Measurements from ENCODE around the gene OR6K2. TPM values are rescaled to one million over a fixed set of nuclear protein-coding genes. Genes with fewer than 3 reads are reported as not detected.

The OR6K2 gene
- total RNA-seq, 2 donors from 2014 or later, result not detected

DNA sequence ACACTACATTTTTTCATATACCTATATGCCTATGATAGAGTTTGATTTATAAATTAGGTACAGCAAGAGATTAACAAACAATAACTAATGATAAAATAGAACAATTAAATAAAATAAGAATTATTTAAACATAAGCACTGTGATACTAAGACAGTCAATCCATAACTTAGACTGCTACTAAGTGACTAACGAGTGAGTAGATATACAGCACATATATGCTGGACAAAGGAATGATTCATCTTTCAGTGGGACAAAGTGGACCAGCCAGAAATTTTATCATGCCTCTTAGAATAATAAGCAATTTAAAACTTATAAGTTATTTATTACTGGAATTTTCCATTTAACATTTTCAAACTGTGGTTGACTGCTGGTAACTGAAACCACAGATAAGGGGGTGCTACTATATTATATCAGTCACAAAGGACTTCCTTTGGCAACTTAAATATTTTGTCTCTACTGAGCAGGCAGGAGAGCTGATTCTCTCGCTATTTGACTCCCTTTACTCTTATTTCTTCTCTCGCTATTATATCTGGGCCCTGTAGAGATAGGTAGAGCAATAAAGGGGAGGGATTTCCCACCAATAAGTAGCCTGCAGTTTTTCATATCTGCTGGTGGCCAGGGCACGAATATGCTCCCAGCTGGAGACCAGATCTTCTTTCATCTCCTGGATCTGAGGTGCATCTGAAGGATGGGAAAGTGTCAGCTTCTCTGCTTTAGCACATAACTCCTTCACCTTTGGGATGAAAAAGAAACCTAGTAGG, 24.7 kb downstream of the OR6K2 start:
- no peaks in the 10 kb centered on the region for H3K27me3 ChIP-seq (replicated peaks; ENCODE audit: insufficient read depth)
- DNase-seq (ENCODE audit: low spot score), result no peak
- WGBS, result 51% methylated on average over 4 of the region's 4 CpGs
- TF ChIP-seq POLR2AphosphoS5 (IDR thresholded peaks at IDR 0.05), result no peak
- TF ChIP-seq CTCF (IDR thresholded peaks at IDR 0.05), result no peak
- TF ChIP-seq POLR2A (IDR thresholded peaks at IDR 0.05), result no peak
- intact Hi-C loops (cut with DNase I), result no loop called here
- no peaks in the 10 kb centered on the region for H3K9me3 ChIP-seq
- H3K36me3 ChIP-seq, result no peaks in the 10 kb centered on the region
- H3K4me3 ChIP-seq, result no peak overlapping the region
- no peak overlapping the region for H3K27ac ChIP-seq
- no peaks in the 10 kb centered on the region for H3K4me1 ChIP-seq (replicated peaks)

DNA sequence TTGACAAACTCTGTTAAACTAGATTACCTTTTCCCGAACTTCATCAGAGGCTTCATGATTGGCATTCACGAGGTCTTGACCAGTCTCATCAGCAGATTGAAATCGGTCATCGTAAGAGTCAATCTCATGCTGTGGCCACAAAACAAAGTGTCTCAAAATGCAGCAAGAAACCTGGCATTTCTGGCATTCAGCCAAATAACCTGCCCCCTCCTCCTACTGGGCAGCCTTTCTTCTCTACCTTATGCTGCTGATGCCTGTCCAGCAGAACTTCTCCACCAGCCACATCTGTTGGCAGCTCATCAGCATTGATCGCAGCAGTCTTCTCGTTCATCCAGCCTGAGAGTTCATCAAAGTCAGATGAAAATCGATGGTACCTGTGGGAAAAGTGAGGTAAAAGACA, 26.1 kb downstream of the OR6K2 start:
- Histone ChIP-seq H3K9me3 (no peaks in the 10 kb centered on the region), H3K4me1 (replicated peaks) (no peaks in the 10 kb centered on the region), H3K36me3 (no peaks in the 10 kb centered on the region), H3K4me3 (no peak overlapping the region), H3K27ac (no peak overlapping the region), H3K27me3 (replicated peaks; ENCODE audit: insufficient read depth) (no peaks in the 10 kb centered on the region)
- intact Hi-C loops (cut with DNase I), result no loop called here
- no peak for TF ChIP-seq CTCF (IDR thresholded peaks at IDR 0.05)
- no peak for TF ChIP-seq POLR2A (IDR thresholded peaks at IDR 0.05)
- no peak for TF ChIP-seq POLR2AphosphoS5 (IDR thresholded peaks at IDR 0.05)
- WGBS, result 87% methylated on average over 7 of the region's 7 CpGs
- no peak for DNase-seq (ENCODE audit: low spot score)

GRCh38 chr1:158666037-158666436, 34.4 kb downstream of the OR6K2 start:
- Histone ChIP-seq H3K36me3 (no peaks in the 10 kb centered on the region), H3K4me3 (no peak overlapping the region), H3K4me1 (replicated peaks) (no peaks in the 10 kb centered on the region), H3K27ac (no peak overlapping the region), H3K27me3 (replicated peaks; ENCODE audit: insufficient read depth) (no peaks in the 10 kb centered on the region), H3K9me3 (no peaks in the 10 kb centered on the region)
- TF ChIP-seq CTCF (IDR thresholded peaks at IDR 0.05) (no peak), POLR2A (IDR thresholded peaks at IDR 0.05) (no peak), POLR2AphosphoS5 (IDR thresholded peaks at IDR 0.05) (no peak)
- 86% methylated on average over 8 of the region's 8 CpGs for WGBS
- intact Hi-C loops (cut with DNase I), result no loop called here
- DNase-seq (ENCODE audit: low spot score), result no peak

DNA sequence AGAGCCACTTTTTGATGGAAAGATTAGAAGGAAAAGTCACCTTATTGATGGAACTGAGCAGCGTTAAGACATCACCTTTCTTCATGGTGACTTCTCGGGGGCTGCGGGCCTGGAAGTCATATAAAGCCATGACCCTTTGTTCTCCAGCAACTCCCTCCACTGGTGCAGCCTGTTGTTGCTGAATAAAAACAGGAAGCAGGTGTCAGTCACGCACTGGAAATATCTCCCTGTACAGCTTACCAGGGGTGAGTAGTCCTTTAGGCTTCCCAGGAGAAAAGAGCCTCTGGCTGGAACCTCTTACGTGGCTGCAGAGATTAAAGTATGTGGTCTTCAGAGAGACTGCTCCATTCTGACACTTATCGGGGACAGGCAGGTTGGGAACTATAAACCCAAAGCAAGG, 45.9 kb downstream of the OR6K2 start:
- 62% methylated on average over 6 of the region's 6 CpGs for WGBS

More for the DNA sequence above, 45.9 kb downstream of the OR6K2 start:
- no peaks in the 10 kb centered on the region for H3K36me3 ChIP-seq
- H3K4me1 ChIP-seq (replicated peaks), result no peaks in the 10 kb centered on the region
- no peak for TF ChIP-seq POLR2AphosphoS5 (IDR thresholded peaks at IDR 0.05)
- TF ChIP-seq POLR2A (IDR thresholded peaks at IDR 0.05), result no peak
- TF ChIP-seq CTCF (IDR thresholded peaks at IDR 0.05), result no peak
- intact Hi-C loops (cut with DNase I), result no loop called here
- H3K4me3 ChIP-seq, result no peak overlapping the region
- H3K27me3 ChIP-seq (replicated peaks; ENCODE audit: insufficient read depth), result no peaks in the 10 kb centered on the region
- DNase-seq (ENCODE audit: low spot score), result no peak
- no peaks in the 10 kb centered on the region for H3K9me3 ChIP-seq
- H3K27ac ChIP-seq, result no peak overlapping the region

All from prostate gland (tissue), 2 donors.